ENCODE data around the gene MDM1.

Gene MDM1

DNA sequence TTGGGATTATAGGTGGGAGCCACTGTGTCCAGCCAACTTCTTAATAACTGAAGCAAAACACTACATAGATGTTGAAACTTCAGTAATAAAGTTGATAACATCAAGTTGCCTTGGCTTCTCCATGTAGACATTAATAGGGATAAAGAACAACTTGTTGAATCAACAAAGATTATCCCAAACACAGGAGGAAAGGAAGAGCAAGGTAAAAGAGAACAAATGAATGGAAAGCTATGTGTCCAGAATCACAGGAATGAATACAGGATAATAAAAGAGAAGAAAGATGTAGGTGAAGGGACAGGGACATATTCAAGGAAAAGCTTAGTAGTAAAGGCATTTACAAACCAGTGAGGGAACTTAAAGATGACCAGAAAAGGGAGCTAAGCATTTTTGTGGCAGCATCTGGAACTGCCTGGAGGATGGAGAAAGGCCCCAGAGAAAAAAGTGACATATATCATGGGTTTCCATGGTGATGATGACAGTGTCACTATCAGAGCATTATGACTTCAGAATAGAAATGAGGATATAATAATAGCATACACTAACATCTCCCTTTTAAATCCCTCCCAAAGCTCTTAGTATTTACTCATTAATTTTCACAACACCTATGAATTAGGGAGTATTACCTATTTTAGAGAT is 24.0 kb upstream of the MDM1 start:
- DNase-seq (ENCODE audit: low read depth), result no peak
- no peak for TF ChIP-seq CTCF (IDR thresholded peaks at IDR 0.05; ENCODE audit: low read length, missing control alignments)
- H3K4me3 ChIP-seq (replicated peaks; ENCODE audit: low read depth, low read length), result no peak overlapping the region

DNA sequence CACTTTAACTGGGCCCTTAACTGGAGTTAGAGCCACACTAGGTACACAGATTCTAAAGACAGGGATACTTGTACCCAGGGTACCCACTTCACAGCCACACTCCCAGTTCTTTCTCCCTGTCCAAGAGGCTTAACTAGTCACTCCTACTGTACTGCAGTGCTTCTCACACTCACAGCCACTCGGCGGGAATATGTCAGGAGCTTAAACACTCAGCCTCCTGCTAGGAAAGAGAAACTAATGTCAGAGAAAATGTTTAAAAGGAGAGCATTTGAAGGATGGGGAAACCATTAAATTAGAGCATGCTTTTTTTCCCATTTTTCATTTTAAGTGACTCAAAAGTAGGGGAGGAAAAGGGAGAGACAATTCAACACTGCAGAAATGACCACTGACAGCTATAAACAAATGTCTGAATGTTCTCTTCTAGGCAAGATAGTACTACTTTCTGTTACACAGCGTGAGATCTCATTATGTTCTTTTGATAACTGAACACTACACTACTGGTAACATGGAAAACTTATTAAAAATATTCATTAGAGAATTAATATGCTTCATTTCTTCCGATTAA is 22.9 kb upstream of the MDM1 start:
- no peak overlapping the region for H3K4me3 ChIP-seq (replicated peaks; ENCODE audit: low read depth, low read length)
- no peak for TF ChIP-seq CTCF (IDR thresholded peaks at IDR 0.05; ENCODE audit: low read length, missing control alignments)
- no peak for DNase-seq (ENCODE audit: low read depth)

DNA sequence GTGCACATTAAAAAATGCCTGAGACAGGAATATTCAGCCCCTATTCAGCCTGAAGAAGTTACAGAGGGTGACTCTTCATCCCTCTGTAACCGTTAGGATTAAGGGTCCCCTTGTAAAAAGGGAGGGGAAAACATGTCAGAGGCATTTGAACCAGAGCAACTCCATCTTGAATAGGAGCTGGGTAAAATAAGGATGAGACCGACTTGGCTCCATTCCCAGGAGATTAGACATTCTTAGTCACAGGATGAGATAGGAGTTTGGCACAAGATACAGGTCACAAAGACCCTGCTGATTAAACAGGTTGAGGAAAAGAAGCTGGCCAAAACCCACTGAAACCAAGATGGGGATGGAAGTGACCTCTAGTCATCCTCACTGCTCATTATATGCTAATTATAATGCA is 19.9 kb upstream of the MDM1 start:
- no peak for DNase-seq (ENCODE audit: low read depth)
- TF ChIP-seq CTCF (IDR thresholded peaks at IDR 0.05; ENCODE audit: low read length, missing control alignments), result no peak
- H3K4me3 ChIP-seq (replicated peaks; ENCODE audit: low read depth, low read length), result no peak overlapping the region

DNA sequence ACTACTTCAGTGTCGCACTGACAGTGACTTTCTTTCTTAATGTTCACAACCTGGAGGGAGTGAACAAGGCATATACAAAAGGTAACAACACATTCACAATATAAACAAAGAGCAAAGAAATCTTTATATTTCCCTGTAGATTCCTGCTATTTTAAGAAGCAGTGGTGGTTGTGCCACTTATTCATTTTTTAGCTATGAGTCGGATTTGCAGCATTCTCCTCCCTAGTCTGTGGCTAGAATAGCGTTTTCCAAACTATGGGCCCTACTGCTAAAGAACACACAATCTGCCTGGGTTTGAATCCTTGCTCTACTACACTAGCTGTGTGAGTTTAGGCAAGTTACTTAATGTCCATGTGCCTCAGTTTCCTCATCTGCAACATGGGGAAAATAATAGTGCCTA is 18.6 kb upstream of the MDM1 start:
- DNase-seq (ENCODE audit: low read depth), result no peak
- TF ChIP-seq CTCF (IDR thresholded peaks at IDR 0.05; ENCODE audit: low read length, missing control alignments), result no peak
- no peak overlapping the region for H3K4me3 ChIP-seq (replicated peaks; ENCODE audit: low read depth, low read length)

DNA sequence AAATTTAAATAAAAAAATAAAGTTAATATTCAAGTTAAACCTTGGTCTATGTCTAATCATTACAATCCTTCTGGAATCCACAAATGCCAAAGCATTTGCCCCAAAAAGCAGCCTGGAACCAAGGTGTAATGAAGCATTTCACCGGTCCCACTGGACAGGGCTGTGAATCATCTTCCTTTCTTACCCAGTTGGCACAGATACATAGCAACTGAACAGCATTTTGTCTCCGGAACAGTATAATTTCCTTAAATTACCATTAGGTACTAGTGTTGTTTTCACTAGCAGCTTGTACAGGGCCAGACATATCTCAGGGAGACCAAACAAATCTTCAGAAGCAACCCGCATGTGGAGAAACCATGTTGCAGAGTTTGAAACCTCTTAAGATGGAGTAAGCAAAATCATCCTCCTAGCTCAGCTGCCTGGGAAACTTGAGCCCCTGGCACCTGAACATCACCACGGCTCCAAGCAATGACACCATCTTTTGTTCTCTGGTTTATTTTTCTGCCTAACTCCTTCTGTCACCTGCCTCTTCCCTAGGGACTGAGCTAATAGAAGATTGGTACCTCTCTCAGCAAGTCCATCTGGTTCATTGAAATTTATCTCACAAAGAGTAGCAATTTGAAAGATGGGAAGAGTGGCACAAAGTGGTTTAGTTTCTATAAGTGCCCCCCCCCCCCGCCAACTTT is 17.9 kb upstream of the MDM1 start:
- TF ChIP-seq CTCF (IDR thresholded peaks at IDR 0.05; ENCODE audit: low read length, missing control alignments), result no peak
- DNase-seq (ENCODE audit: low read depth), result no peak
- H3K4me3 ChIP-seq (replicated peaks; ENCODE audit: low read depth, low read length), result no peak overlapping the region

GRCh38 chr12:68349220-68349621 is 17.1 kb upstream of the MDM1 start:
- H3K4me3 ChIP-seq (replicated peaks; ENCODE audit: low read depth, low read length), result no peak overlapping the region
- DNase-seq (ENCODE audit: low read depth), result no peak
- no peak for TF ChIP-seq CTCF (IDR thresholded peaks at IDR 0.05; ENCODE audit: low read length, missing control alignments)

Measured in fibroblast of pulmonary artery (primary cell).